T-helper 1 cell treated with Interleukin-12 subunit alpha and Interleukin-12 subunit beta and Interleukin-4 antibody, amounts not matched to agents 30 ng/mL and 1 ng/mL, for 36 hours (primary cell): Measurements from ENCODE around the gene PACS1. TPM values are rescaled to one million over a fixed set of nuclear protein-coding genes. Genes with fewer than 3 reads are reported as not detected.
"Not testable (repeated sequence)": the region's sequence is repeated elsewhere in the genome, so short reads cannot be mapped to it uniquely, and the experiment has no call there.

Experiments used
- intact Hi-C: fragments of 100-400 bp; cut with micrococcal nuclease; formaldehyde crosslinking; loops from one replicate; pipeline ENCODE4 v1.15.1; 2024
- total RNA-seq: library from RNA; stranded (reverse); gene quantifications from 2 replicates; pipeline ENCODE4 v1.2.3, GENCODE V29; 2022

The PACS1 gene
- total RNA-seq, 1 donor from 2014 or later, result 90.5 TPM

DNA sequence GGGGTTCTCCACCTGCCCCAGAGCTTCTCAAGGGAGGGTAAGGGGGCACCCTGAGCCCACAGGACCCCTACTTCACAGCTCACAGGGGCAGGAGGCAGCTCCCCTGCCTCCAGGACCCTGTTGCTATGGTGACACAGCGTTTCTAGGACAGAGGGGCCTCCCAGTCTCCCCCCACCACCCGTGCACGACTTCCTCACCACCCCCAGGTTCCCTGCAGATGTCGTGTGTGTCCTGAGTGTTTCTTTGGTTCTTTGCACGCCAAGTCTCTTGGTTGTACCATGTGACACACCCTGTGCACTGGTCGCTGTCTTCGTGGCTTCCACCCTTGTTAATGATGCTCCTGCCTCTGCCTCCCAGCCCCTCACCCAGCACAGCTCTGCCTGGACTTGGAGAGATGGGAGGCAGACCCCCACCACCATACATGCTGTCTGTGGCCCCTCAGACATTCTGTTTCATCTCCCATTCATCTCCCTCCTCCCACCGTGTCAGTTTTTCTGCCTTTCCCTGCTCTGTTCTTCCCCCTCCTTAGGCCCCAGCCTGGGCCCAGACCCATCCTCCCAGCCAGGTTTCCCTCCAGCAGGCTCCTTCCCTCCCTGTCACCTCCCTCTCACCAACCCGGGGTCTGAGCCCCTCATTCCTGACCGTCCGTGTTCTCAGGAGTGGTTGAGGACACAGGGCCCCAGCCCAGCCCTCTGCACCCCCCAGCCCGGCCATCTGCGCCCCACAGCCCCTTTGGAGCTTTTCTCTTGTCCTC is 173.9 kb downstream of the PACS1 start:
- intact Hi-C loops, result no loop called here

DNA sequence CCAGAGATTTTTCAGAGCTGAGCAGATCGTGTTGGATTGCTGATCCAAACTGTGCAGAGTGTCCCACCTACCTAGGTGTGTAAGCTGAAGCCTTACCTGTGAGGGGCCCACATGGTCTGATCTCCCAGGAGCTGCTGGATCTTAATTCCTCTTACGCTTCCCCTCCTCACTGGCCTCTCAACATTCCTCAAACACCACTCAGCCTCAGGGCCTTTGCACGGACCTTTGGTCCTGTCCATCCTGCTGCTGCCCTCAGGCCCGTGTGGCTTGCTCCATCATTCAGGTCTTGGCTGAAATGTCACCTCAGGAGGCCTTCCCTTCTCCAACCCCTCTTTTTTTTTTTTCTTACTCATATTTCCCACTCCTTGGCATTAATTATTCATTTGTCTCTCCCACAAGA is 177.2 kb downstream of the PACS1 start:
- intact Hi-C loops, result no loop called here

DNA sequence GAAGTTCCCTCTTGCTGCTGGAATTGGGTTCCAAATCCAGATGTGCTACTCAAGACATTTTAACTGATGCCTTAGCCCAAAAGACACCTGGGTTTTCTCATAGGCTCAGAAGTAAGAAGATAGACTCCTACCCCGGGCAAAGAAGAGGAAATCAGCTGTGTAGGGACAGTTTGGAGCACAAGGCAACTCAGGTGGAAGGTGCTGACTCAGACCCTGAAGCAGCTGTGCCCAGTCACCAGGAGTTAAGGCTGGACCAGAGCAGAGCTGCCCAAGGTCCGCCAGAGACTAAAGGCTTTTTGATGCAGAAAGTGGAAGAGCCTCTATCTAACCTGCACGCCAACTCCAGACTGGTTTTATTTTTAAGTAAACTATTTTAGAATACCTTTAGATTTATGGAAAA is 177.7 kb downstream of the PACS1 start:
- intact Hi-C loops, result no loop called here

DNA sequence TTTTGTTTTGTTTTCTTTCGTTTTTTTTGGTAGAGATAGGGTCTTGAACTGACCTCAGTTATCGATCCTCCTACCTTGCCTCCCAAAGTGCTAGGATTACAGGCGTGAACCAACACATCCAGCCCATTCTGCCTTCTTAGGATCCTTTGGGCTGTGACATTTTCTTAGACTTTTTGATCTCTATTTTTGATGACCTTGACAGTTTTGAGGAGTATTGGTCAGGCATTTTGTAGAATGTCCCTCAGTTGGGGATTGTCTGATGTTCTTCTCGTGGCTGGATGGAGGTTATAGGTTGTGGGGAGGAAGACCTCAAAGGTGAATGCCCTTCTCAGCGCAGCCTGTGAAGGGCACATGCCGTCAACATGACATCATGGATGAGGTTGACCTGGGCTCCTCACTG is 178.8 kb downstream of the PACS1 start:
- intact Hi-C loops, result no loop called here

DNA sequence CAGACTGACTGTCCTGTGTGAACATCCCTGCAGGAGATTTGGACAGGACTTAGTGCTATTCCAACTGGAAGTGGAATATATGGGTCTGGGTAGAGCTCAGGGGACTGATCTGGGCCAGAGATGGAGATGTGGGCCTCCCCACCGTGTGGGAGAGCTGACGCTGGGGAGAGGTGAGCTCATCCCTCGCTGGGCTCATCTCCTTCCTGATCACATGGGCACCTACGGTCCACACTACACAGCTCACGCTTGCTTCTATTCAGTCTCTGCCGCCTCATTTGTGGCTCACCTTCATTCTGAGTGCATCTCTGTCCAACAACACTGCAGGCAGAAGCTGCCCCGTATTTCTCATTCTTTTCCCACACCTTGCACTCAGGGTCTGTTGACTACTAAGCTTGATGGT is 181.7 kb downstream of the PACS1 start:
- intact Hi-C loops, result no loop called here

DNA sequence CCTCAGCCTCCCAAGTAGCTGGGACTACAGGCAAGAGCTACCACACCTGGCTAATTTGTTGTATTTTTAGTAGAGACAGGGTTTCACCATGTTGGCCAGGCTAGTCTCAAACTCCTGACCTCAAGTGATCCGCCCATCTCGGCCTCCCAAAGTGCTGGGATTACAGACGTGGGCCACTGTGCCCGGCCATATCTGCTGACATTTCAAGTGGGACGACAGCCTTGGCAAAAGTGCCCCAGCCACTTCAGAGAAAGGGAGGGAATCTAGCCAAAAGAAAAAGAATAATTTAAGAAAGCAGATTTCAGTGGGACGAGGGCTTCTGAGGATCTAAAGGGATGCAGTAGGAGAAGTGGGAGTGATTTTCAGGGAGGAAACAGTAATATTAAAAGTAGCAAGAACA is 183.0 kb downstream of the PACS1 start:
- intact Hi-C loops, result not testable (repeated sequence)

DNA sequence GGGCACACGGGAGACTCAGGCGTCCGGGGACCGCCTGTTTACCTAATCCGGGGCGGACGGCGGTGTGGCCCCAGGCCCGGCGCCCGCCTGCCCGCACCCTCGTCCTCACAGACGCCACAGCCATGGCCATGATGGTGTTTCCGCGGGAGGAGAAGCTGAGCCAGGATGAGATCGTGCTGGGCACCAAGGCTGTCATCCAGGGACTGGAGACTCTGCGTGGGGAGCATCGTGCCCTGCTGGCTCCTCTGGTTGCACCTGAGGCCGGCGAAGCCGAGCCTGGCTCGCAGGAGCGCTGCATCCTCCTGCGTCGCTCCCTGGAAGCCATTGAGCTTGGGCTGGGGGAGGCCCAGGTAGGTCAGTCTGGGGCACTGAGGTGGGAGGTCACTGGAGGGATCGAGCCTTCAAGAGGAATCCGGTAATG is 188.4 kb downstream of the PACS1 start:
- intact Hi-C loops, result loop anchor here (1.0 kb wide), 2 partner anchors 36 to 177 kb away; no protein-coding TSS in a partner anchor

DNA sequence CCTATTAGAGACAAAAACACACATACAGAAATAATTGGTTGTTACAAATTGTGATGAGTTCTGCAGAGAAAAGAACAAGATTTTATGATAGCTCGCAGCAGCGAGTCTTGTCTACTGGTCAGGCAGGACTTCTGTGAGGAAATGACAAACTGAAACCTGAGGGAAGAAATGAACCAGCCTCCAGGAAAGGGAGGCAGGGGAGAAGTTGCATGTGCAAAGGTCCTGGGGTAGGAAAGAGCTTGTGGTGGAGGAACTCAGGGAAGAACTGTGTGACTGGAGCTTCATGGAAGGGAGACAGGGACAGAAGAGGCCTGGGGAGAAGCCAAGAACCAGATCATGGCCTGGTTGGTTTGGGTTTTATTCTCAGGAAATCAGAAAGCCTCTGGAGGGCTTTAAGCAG is 189.2 kb downstream of the PACS1 start:
- intact Hi-C loops, result no loop called here

DNA sequence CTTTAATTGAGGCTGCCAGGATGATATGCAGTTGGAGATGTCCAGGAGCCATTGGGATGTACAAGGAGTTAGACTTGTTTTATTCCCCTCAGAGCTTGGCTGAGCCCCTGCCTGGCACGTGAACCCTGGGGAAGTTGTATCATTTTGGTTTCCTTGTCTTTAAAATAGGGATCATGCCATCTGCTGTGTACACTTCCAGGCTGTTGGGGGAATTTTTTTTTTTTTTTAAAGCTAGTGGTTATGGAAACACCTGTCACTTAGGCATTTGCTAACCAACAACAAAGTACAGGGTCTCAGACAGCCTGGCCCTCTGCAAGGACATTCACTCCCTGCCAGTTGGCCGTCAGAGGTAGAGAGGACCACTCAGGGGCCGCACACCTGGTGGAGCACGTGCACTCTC is 189.9 kb downstream of the PACS1 start:
- intact Hi-C loops, result loop anchor here (10.0 kb wide), 1 partner anchor 1145 kb away; the partner anchor contains the start of genes TM7SF2 and ZNHIT2

DNA sequence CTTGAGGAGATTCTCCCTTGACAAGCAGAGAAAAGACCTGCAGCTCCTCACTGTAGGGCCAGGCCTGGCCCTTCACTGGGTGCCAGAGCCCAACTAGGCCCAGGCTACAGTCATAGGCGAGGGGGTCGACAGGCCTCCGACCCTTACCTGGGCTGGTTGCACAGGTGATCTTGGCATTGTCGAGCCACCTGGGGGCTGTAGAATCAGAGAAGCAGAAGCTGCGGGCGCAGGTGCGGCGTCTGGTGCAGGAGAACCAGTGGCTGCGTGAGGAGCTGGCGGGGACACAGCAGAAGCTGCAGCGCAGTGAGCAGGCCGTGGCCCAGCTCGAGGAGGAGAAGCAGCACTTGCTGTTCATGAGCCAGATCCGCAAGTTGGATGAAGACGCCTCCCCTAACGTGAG is 191.5 kb downstream of the PACS1 start:
- intact Hi-C loops, result loop anchor here (10.0 kb wide), 1 partner anchor 1147 kb away; the partner anchor contains the start of genes TM7SF2 and ZNHIT2

DNA sequence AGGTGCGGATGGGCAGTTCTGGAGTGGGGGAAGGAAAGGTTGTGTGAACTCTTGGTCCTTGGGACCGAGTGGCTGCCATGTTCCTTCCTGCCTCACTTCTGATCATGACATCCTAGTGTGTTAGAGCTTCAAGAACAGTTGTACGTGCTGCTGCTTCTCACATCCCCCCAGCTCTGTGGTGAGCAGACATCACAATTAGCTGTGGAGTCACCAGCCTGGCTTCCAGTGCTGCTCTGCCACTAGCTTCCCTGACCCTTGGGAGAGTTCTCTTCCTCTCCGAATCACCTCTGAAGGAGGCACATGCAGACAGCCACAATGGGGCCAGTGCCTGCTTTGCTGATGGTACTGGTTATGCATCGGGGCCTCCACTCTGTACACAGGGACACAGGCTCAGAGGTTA is 192.1 kb downstream of the PACS1 start:
- intact Hi-C loops, result loop anchor here (10.0 kb wide), 1 partner anchor 1147 kb away; the partner anchor contains the start of genes TM7SF2 and ZNHIT2

DNA sequence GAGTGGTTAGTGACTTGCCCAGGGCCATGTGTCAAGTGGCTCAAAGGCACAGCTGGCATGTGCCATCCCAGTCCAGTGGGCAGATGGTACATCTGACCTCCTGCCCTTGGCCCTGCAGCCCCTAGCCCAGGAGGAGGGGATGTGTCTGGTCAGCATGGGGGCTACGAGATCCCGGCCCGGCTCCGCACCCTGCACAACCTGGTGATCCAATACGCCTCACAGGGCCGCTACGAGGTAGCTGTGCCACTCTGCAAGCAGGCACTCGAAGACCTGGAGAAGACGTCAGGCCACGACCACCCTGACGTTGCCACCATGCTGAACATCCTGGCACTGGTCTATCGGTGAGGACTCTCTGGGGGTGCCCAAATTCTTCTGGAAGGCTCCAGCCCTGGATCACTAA is 192.6 kb downstream of the PACS1 start:
- intact Hi-C loops, result loop anchor here (10.0 kb wide), 1 partner anchor 1148 kb away; the partner anchor contains the start of genes TM7SF2 and ZNHIT2

DNA sequence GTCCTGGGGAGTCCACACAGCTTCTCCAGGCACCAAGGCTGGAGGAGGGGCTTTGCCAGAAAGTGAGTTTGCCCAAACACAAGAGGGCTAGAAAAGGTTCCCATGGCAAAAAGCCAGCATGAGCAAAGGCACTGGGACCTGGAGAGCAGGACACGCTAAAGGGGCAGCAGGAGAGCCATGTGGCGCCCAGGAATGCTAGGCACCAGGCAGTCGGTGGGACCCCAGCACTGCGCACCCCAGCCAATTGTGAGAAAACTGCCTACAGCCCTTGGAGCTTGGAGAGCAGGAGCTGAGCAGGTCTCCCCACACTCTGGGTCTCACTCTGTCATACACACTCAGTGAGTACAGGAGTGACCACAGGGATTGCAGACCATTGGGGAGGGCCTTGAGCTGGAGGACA is 193.2 kb downstream of the PACS1 start:
- intact Hi-C loops, result loop anchor here (10.0 kb wide), 1 partner anchor 1148 kb away; the partner anchor contains the start of genes TM7SF2 and ZNHIT2

DNA sequence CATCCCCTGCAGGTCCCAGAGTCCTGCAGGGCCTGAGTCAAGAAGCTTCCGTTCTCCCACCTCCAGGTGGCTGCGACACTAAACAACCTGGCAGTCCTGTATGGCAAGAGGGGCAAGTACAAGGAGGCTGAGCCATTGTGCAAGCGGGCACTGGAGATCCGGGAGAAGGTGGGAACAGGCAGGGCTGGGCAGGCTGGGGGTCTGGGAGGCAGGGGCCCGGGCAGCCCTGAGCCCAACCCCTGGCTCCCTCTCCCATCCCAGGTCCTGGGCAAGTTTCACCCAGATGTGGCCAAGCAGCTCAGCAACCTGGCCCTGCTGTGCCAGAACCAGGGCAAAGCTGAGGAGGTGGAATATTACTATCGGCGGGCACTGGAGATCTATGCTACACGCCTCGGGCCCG is 193.7 kb downstream of the PACS1 start:
- intact Hi-C loops, result loop anchor here (10.0 kb wide), 1 partner anchor 1149 kb away; the partner anchor contains the start of genes TM7SF2 and ZNHIT2

DNA sequence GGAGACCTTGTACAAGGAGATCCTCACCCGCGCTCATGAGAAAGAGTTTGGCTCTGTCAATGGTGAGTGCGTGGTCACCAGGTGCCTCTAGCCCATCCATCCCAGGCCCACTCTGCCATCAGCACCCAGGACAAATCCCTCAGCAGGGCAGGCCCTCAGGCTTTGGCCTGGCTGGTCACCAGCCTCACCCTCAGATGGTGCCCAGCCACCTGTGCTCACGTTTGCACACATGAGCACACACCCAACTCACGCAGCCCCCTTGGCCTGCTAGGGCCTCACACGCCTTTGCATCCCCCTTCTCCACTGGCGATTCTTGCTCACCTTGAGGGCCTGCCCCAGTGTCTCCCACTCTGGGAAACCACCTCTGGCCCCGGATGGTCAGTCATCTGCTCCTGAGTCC is 194.3 kb downstream of the PACS1 start:
- intact Hi-C loops, result loop anchor here (10.0 kb wide), 1 partner anchor 1150 kb away; the partner anchor contains the start of genes TM7SF2 and ZNHIT2

DNA sequence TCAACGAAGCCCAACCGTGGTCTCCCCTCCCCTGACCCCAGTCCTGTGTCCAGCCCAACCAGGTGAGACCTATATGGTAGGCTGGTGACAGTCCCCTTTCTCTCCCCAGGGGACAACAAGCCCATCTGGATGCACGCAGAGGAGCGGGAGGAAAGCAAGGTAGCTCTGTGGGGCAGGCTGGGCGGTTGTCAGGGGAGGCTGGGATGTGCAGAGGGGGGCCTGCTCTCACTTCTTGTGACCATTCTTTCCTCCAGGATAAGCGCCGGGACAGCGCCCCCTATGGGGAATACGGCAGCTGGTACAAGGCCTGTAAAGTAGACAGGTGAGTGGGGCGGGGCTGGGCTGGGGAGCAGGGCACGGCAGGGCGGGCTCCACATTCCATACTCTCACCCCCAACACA is 194.8 kb downstream of the PACS1 start:
- intact Hi-C loops, result loop anchor here (5.0 to 10.0 kb wide), 3 partner anchors 303 to 1948 kb away; partner anchors contain the start of genes PRDX5, SART1, TM7SF2 and TRMT112

DNA sequence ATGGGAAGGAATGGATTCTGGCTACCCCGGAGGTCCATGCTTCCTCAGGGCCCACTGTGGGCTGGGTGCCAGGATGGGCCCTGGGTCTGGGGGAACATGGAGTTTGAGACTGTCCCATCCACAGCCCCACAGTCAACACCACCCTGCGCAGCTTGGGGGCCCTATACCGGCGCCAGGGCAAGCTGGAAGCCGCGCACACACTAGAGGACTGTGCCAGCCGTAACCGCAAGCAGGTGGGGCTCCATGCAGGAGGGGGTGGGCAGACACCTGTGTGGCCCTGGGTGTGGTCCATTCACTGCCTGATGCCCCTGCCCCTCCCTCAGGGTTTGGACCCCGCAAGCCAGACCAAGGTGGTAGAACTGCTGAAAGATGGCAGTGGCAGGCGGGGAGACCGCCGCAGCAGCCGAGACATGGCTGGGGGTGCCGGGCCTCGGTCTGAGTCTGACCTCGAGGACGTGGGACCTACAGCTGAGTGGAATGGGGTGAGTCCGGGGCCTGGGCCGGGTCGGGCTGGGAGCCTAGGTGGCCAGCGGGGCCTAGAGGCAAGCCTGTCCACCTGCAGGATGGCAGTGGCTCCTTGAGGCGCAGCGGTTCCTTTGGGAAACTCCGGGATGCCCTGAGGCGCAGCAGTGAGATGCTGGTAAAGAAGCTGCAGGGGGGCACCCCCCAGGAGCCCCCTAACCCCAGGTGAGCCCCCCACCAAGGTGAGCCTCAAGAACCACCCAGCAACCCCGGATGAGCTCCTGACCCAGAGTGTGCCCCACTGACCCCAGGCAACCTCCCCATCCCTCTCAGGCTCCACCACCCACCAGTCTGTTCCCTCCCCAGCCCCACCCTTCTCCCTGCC is 195.7 kb downstream of the PACS1 start:
- intact Hi-C loops, result loop anchor here (2.0 to 10.0 kb wide), 4 partner anchors 215 to 1948 kb away; partner anchors contain the start of genes DPP3, PRDX5, SART1 and TM7SF2

DNA sequence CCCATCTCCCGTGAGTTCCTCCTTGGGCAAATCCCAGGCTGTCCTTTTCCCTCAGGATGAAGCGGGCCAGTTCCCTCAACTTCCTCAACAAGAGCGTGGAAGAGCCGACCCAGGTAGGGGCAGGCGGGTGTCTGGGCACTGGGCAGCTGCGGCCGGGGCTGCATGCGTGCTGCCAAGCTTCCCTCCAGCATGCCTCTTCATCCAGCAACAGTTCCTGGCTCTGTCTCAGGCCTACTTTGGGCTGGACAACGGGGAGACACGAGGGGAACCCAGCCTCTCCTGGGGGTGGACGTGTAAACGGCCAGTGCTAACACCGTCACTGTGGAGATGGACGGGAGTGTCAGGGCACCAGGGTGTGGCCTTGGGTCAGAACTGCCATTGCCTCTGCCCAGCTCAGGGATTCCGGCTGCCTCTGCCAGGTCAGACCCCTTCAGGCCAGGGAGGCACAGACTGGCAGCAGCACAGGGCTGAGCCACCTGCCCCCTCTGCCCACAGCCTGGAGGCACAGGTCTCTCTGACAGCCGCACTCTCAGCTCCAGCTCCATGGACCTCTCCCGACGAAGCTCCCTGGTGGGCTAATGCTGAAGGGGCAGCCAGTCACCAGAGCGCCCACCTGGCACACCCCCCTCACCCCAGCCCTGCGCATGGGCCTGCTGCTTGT is 196.4 kb downstream of the PACS1 start:
- intact Hi-C loops, result loop anchor here (1.0 to 10.0 kb wide), 5 partner anchors 214 to 1949 kb away; partner anchors contain the start of genes DPP3, PCNX3, PRDX5 and SART1

DNA sequence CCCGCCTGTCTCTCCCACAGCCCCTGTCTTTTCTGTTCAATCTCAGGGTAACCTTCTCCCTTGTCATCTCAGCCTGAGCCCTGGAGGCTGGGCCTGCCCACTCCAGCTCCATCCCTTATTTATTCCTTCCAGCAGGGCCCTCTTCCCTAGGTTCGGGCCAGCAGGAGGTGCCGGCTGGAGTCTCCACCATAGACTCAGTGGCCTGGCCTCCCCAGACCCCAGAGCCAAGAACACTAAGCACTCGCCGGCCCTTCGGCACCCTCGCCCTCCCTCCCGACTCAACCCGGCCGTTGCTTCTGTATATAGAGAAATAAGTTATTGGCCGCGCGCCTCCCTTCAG is 196.9 kb downstream of the PACS1 start:
- intact Hi-C loops, result loop anchor here (1.0 to 10.0 kb wide), 5 partner anchors 214 to 1950 kb away; partner anchors contain the start of genes DPP3, PCNX3, PRDX5 and SART1

DNA sequence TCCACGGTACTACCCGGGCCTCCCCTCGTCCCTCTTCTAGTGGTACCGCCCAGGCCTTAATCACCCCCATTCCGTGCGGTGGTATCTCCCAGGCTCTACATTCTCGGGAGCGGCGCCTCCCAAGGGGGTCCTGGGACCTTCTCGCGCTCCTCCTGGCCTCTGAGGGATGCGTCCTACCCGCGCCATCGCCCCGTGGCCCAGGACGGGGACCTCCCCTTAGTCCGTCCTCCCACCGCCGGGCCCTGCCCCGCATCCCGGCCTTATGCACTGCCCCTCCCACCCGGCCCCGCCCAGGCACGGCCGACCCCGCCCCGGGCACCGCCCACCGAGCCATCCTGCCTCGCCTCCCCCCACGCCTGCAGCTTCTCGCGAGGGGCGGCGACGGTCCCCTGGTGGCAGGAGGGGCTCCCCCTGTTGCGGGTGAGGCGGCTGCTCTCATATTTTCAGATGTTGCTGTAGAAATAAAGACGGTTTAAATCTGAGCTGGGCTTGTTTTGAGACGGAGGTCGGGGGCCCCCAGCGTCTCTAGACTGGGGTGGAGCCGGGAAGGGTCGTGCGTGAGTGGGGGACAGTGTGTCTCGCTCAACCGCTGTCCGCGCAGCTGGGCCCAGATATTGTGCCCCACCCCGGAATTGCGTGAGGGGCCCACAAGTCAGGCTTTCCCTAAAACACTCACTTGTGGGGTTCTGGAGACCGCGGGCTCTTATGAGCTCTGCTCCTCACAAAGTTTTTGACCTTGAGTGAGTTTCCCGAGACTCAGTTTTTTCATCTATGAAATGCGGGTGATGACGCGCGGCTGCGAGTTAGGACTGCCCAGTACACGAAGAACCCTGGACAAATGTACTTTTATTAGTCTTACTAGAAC is 197.5 kb downstream of the PACS1 start:
- intact Hi-C loops, result loop anchor here (1.0 to 10.0 kb wide), 15 partner anchors 15 to 1950 kb away; partner anchors contain the start of genes BANF1, BRMS1, C11orf68 and CFL1
